ENCODE data around the gene PICALM.

- TF ChIP-seq CTCF (IDR thresholded peaks at IDR 0.05): peak in 1 of 6 experiments; percentile 8
- TF ChIP-seq POLR2A (IDR thresholded peaks at IDR 0.05): peak; percentile 57 to 84
Observed at GRCh38 chr11:86068951-86069407, at the start of gene PICALM.
